ENCODE data around the gene THSD4. TPM values are rescaled to one million over a fixed set of nuclear protein-coding genes. Genes with fewer than 3 reads are reported as not detected.

THSD4 gene
- total RNA-seq, 2 donors from 2014 or later: 71.2 to 150 TPM

- TF ChIP-seq CTCF (IDR thresholded peaks at IDR 0.05): no peak
- H3K4me1 ChIP-seq (ENCODE audit: control insufficient read depth in 1 of 2, low read depth in 2 of 2): peaks cover 12 to 55% of the 10 kb centered on the region in 2 donors
- H3K27ac ChIP-seq: peak overlapping the region; percentile 67 to 79
Observed at GRCh38 chr15:71648095-71648494, 532.8 kb downstream of the THSD4 start.

GRCh38 chr15:71649894-71650293, 534.6 kb downstream of the THSD4 start:
- Histone ChIP-seq H3K36me3 (no peaks in the 10 kb centered on the region), H3K4me3 (no peak overlapping the region), H3K27me3 (replicated peaks; ENCODE audit: insufficient read depth) (no peaks in the 10 kb centered on the region), H3K9me3 (no peaks in the 10 kb centered on the region), H3K4me1 (ENCODE audit: control insufficient read depth in 1 of 2, low read depth in 2 of 2) (peaks cover 12 to 62% of the 10 kb centered on the region in 2 donors), H3K27ac (no peak overlapping the region)
- TF ChIP-seq CTCF (IDR thresholded peaks at IDR 0.05): no peak
- no peak for ATAC-seq (ENCODE audit: insufficient number of reproducible peaks, low FRiP score, low read depth)
- DNase-seq (ENCODE audit: low spot score): no peak

More at GRCh38 chr15:71648095-71648494, 532.8 kb downstream of the THSD4 start:
- no peaks in the 10 kb centered on the region for H3K36me3 ChIP-seq
- H3K27me3 ChIP-seq (replicated peaks; ENCODE audit: insufficient read depth): no peaks in the 10 kb centered on the region
- ATAC-seq (ENCODE audit: insufficient number of reproducible peaks, low FRiP score, low read depth) (no peak), DNase-seq (ENCODE audit: low spot score) (no peak)
- H3K9me3 ChIP-seq: no peaks in the 10 kb centered on the region
- no peak overlapping the region for H3K4me3 ChIP-seq

GRCh38 chr15:71650603-71651002, 535.3 kb downstream of the THSD4 start:
- H3K27me3 ChIP-seq (replicated peaks; ENCODE audit: insufficient read depth): no peaks in the 10 kb centered on the region
- DNase-seq (ENCODE audit: low spot score) (no peak), ATAC-seq (ENCODE audit: insufficient number of reproducible peaks, low FRiP score, low read depth) (no peak)
- no peaks in the 10 kb centered on the region for H3K36me3 ChIP-seq
- H3K4me3 ChIP-seq: no peak overlapping the region
- H3K9me3 ChIP-seq: no peaks in the 10 kb centered on the region
- peaks cover 12 to 63% of the 10 kb centered on the region in 2 donors for H3K4me1 ChIP-seq (ENCODE audit: control insufficient read depth in 1 of 2, low read depth in 2 of 2)
- no peak overlapping the region for H3K27ac ChIP-seq
- no peak for TF ChIP-seq CTCF (IDR thresholded peaks at IDR 0.05)

- Histone ChIP-seq H3K4me3 (no peak overlapping the region), H3K27ac (no peak overlapping the region), H3K27me3 (replicated peaks; ENCODE audit: insufficient read depth) (no peaks in the 10 kb centered on the region), H3K4me1 (ENCODE audit: control insufficient read depth in 1 of 2, low read depth in 2 of 2) (peaks cover 12 to 59% of the 10 kb centered on the region in 2 donors), H3K36me3 (no peaks in the 10 kb centered on the region), H3K9me3 (no peaks in the 10 kb centered on the region)
- TF ChIP-seq CTCF (IDR thresholded peaks at IDR 0.05): peak; percentile 47
- peak; percentile 7 for DNase-seq (ENCODE audit: low spot score)
- no peak for ATAC-seq (ENCODE audit: insufficient number of reproducible peaks, low FRiP score, low read depth)
Observed at GRCh38 chr15:71651750-71652186, 536.5 kb downstream of the THSD4 start.

- Histone ChIP-seq H3K27ac (no peak overlapping the region), H3K4me3 (no peak overlapping the region), H3K27me3 (replicated peaks; ENCODE audit: insufficient read depth) (no peaks in the 10 kb centered on the region), H3K4me1 (ENCODE audit: control insufficient read depth in 1 of 2, low read depth in 2 of 2) (peaks cover 0 to 40% of the 10 kb centered on the region in 2 donors), H3K36me3 (no peaks in the 10 kb centered on the region), H3K9me3 (no peaks in the 10 kb centered on the region)
- no peak for TF ChIP-seq CTCF (IDR thresholded peaks at IDR 0.05)
- ATAC-seq (ENCODE audit: insufficient number of reproducible peaks, low FRiP score, low read depth): no peak
- no peak for DNase-seq (ENCODE audit: low spot score)
Observed at GRCh38 chr15:71654042-71654719, 538.9 kb downstream of the THSD4 start.

Measured in thoracic aorta (tissue), 2 donors.